ENCODE data around the gene RGL4.

RGL4 gene

DNA sequence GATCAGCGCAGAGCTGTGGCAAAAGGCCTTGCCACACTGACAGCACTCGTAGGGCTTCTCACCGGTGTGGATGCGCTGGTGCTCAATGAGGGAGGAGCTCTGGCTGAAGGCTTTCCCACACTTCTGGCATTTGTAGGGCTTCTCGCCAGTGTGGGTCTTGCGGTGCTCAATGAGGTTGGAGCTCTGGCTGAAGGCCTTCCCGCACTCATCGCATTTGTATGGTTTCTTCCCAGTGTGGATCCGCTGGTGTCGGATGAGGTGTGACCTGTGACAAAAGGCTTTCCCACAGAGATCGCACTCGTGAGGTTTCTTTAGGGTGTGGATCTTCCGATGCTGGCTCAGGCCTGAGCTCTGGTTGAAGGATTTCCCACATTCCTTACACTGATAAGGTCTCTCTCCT is 53.2 kb downstream of the RGL4 start:
- FAIRE-seq, result no peak

DNA sequence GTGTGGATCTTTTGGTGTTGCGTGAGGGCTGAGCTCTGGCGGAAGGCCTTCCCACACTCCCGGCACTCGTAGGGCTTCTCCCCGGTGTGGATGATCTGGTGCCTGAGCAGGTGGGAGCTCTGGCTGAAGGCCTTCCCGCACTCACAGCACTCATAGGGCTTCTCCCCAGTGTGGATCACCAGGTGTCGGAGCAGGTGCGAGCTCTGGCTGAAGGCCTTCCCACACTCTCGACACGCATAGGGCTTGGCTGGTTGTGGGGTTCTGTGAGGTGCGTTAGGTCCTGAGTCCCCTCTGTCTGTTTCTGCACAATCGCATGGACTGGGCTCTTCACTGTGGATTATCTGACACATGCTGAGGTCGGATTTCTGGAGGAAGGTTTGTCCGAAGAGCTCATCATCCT is 53.7 kb downstream of the RGL4 start:
- FAIRE-seq, result no peak

DNA sequence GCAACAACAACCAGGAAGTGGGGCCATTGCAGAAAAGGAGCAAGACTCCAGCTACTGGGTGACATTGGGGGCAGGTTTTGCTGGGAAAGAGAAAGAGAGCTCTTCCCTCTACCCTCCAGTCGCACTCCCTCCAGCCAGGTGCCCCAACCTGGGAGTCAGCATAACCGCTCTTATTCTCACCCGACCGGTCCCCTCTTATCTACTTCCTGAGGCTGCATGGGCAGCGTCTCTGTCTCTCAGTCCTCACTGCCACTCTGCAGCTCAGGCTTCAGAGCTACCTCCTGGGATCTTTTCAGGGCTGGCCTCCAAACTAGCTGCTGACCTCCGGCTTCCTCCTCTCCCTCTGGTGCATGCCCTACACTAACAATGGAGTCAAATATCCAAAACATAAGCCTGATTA is 55.0 kb downstream of the RGL4 start:
- FAIRE-seq, result no peak
